LoVo (cell line): ENCODE data around the gene FGF14.
"Not testable (repeated sequence)": the region's sequence is repeated elsewhere in the genome, so short reads cannot be mapped to it uniquely, and the experiment has no call there.

Source experiments
- DNase-seq: peaks from one replicate; pipeline ENCODE4 v3.0.0-alpha.2; 2016; ENCODE audit warnings: low spot score

FGF14 gene

DNA sequence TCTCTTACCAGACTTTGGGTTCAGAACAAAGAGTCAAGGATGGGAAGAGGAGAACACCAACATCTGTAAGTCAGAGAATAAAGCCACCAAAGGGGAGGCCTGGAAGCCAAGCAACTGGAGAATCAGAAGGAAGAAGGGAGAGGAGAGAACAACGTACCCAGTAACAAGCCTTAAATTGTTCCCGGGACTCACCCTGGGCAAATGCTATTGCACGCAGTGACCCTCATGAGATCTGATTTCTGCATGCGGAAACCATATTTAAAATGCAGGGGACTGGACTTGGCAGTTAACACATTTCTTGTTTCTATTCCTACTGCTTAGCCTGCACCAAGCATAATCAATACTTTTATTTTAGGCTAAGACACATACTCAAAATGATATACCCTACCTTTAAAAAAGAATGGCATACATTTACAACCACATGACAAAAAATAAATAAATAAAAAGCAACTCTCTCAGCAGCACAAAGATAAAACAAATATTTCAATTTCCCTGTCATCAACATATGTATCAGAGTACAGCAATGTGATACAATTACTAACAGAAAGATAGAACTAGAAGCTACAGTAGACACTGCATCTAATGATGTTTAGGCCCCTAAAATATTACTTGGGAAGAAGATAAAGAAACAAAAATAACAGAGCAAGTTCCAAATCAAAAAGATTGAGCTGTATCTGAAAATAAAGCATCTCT is 534.8 kb downstream of the FGF14 start:
- DNase-seq, result no peak

- no peak for DNase-seq
These were observed 543.0 kb downstream of the FGF14 start for GRCh38 chr13:101858860-101859259.

- no peak for DNase-seq
These were observed 555.1 kb downstream of the FGF14 start for GRCh38 chr13:101846701-101847100.

- no peak for DNase-seq
These were observed 555.6 kb downstream of the FGF14 start for GRCh38 chr13:101846249-101846648.

GRCh38 chr13:101845245-101846020 is 556.4 kb downstream of the FGF14 start:
- DNase-seq, result no peak

- no peak for DNase-seq
These were observed 560.1 kb downstream of the FGF14 start for GRCh38 chr13:101841698-101842097.

DNA sequence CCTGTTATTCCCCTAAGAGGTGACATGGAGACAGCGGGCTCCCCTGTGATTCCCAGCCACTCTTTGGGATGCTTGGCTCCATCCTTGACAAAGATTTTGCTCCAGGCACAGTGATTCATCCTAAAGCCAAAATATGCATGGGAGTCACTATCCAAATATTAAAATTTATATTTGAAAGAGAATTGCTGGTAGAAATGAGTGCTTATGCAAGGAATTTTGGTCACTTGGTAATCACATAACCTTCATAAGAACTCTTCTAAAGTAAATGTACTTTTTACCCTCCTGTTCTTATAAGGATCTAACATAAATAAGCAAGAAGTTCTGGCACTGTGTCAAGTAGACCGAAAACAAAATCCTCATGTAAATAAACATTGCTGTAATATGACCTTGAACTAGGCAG is 563.5 kb downstream of the FGF14 start:
- DNase-seq, result no peak

GRCh38 chr13:101837778-101838177 is 564.1 kb downstream of the FGF14 start:
- DNase-seq, result not testable (repeated sequence)

GRCh38 chr13:101837288-101837687 is 564.6 kb downstream of the FGF14 start:
- no peak for DNase-seq

DNA sequence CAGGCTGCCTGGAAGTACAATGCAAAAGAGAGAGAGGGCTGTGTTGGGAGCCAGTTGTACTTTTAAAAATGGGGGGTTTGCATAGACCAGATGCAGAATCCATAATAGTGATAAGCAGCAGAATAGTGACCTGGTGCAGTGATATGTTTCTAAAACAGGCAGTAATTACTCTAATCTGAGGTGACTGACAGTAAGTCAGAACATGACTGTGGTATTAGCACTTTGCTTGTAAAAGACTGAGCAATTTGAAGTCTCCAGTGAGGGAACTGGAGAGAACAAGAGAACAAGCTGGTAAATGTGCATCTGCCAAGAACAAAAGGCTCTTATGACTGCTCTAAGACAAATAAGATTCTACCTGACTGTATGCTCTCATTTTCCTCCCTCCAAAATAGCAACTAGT is 565.9 kb downstream of the FGF14 start:
- DNase-seq, result no peak

- no peak for DNase-seq
These were observed 568.2 kb downstream of the FGF14 start for GRCh38 chr13:101833671-101834070.

GRCh38 chr13:101830035-101830434 is 571.8 kb downstream of the FGF14 start:
- DNase-seq, result no peak

DNA sequence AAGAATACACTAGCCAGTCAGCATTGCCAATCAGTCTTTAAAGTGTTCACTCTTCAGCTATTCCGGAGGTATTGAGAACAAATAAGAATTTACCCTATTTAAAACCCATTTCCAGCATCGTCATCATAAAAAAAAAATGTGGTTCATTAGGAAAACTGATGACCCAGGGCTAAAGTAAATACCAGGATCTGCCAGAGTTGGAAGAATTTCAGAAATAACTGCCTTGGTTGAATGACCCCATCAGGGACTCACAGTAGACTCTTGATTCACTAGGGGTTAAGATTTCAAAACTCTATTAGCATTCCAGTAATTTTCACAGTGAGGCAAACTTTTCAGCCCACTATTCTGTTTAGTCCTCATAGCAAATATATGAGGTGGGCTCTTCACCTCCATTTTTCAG is 572.4 kb downstream of the FGF14 start:
- DNase-seq, result no peak

DNA sequence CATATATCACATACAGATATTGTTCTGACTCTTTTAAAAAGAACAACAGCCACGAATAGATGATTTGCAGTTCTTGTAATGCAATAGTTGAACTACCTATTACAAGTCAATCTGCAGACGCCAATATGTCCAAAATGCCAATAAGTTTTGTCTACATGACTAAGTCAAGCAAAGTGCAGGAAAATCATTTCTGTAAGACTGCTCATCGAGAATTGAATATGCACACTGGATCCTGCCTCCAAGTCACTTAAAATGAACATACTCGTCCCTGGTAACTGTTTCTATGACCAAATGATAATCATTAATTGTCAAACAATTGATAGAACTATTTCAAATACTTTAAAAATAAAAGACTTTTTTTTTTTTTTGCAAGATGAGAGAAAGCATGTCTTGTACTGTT is 573.7 kb downstream of the FGF14 start:
- DNase-seq, result no peak

GRCh38 chr13:101817898-101818297 is 584.0 kb downstream of the FGF14 start:
- DNase-seq, result no peak

DNA sequence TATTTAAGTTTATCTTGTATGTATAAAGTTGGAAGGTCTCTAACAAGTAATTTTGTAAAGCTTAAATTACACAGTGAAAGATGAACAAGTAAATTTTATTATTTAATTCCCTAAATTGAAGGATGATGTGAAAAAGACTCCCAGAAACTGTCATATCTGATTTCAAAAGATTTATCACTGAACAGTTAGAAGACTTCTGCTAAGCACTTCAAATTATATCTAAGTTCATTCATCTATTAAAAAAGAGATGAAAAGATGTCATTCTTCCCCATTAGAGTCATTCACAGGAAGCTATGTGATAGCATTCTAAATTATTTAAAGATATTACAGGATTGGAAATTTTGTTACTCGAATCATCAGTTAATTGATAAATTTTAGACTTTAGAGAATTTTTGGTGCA is 590.0 kb downstream of the FGF14 start:
- no peak for DNase-seq

DNA sequence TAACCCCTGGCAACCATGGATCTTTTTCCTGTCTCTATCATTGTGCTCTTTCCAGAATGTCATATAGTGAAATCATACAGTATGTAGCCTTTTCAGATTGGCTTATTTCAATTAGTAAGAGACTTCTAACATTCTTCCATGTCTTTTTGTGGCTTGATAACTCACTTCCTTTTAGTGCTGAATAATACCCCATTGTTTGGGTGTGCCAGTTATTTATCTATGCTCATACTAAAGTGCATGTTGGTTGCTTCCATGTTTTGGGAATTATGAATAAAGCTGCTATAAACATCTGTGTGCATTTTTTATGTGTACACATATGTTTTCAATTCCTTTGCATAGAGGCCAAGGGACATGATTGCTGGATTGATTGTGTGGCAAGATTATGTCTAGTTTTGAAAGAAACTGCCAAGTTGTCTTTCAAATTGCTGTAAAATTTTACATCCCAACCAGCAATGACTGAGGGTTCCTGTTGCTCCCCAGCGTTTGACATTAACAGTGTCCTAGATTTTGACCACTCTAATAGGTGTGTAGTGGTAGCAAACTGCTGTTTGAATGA is 590.5 kb downstream of the FGF14 start:
- no peak for DNase-seq

DNA sequence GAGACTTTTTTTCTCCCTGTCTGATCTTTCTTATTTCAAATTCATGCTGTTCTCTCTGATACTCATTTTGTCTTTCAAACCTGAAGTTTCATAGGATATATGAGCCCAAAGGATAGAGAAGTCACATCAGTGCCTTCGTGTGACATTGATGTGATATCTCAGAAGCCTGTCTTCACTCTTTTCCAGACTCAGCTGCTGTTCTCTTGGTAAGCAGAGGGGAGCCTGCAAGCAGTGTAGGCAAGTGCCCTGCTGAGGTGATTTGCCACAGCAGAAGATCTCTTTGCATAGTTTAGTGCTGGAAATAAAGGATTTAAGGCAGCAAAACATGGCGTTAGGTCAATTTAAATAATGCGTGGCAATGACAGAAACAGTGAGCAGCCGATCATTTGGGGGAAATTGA is 602.7 kb downstream of the FGF14 start:
- no peak for DNase-seq

GRCh38 chr13:101798437-101798836 is 603.4 kb downstream of the FGF14 start:
- DNase-seq, result no peak

GRCh38 chr13:101795460-101795859 is 606.4 kb downstream of the FGF14 start:
- DNase-seq, result no peak

DNA sequence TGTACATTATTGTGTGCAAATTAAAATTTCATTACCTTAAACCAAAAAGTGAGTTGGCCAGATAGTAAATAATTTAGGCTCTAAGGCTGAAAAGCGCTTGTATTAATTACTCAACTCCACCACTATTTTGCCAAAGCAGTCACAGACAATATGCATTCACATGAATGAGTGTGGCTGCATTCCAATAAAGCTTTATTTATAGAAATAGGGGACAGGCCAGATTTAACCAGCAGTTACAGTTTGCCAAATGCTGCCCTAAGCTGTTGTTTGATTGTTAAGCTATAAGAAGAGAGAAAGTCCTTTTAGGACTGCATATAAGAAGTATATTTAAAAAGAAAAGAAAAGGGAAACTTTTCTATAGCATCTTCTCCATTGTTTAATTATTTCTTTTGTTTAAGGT is 606.8 kb downstream of the FGF14 start:
- no peak for DNase-seq

GRCh38 chr13:101792189-101792588 is 609.7 kb downstream of the FGF14 start:
- DNase-seq, result no peak

DNA sequence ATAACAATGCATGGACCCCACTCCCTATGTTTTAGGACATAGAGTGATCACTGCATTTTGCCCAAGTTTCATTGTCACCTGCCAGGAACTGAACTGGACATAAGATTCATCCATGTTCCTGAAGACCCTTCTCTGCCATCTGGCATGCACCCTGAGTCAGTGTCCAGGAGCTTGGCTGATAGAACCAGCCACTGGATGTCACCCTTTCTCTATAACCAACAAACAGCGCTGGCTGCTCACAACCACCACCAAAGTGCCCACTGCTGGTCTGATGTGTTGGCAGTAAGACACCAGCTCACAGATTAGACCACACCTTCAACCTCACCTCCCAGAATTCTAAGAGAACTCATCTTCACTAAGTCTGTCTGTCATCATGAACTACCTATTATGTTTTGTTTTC is 616.0 kb downstream of the FGF14 start:
- DNase-seq, result no peak
